Fibroblast of mammary gland (primary cell): ENCODE results near the gene MPST.

Source experiments
- DNase-seq: peaks from one replicate; pipeline ENCODE4 v3.0.0-alpha.2; 2010; ENCODE audit warnings: low read depth
- H3K4me3 ChIP-seq: 2 replicates; pipeline ENCODE4 v1.5.1; 2011; ENCODE audit warnings: low read depth, mild to moderate bottlenecking, low read length, moderate library complexity; ENCODE audit not compliant: control insufficient read depth
- TF ChIP-seq, protein P1 (sequence below): conservative IDR thresholded peaks from 2 replicates; pipeline ENCODE4 v1.5.1; 2011; ENCODE audit warnings: low read depth, low read length, inconsistent platforms; ENCODE audit not compliant: control insufficient read depth, insufficient read depth

Gene MPST

GRCh38 chr22:37032535-37033460, 13.3 kb downstream of the MPST start:
- TF ChIP-seq, protein P1, sequence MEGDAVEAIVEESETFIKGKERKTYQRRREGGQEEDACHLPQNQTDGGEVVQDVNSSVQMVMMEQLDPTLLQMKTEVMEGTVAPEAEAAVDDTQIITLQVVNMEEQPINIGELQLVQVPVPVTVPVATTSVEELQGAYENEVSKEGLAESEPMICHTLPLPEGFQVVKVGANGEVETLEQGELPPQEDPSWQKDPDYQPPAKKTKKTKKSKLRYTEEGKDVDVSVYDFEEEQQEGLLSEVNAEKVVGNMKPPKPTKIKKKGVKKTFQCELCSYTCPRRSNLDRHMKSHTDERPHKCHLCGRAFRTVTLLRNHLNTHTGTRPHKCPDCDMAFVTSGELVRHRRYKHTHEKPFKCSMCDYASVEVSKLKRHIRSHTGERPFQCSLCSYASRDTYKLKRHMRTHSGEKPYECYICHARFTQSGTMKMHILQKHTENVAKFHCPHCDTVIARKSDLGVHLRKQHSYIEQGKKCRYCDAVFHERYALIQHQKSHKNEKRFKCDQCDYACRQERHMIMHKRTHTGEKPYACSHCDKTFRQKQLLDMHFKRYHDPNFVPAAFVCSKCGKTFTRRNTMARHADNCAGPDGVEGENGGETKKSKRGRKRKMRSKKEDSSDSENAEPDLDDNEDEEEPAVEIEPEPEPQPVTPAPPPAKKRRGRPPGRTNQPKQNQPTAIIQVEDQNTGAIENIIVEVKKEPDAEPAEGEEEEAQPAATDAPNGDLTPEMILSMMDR, result no peak
- H3K4me3 ChIP-seq, result no peak overlapping the region
- DNase-seq, result peak; percentile 50

GRCh38 chr22:37033605-37034430, 14.3 kb downstream of the MPST start:
- no peak for DNase-seq
- TF ChIP-seq, protein P1, result no peak

GRCh38 chr22:37036655-37037377, 17.3 kb downstream of the MPST start:
- no peak for DNase-seq
- TF ChIP-seq, protein P1, result no peak
- H3K4me3 ChIP-seq, result no peak overlapping the region

More at GRCh38 chr22:37033605-37034430, 14.3 kb downstream of the MPST start:
- H3K4me3 ChIP-seq, result no peak overlapping the region

- no peak for DNase-seq
- H3K4me3 ChIP-seq, result no peak overlapping the region
- TF ChIP-seq, protein P1, result no peak
Observed at GRCh38 chr22:37037669-37038068, 18.1 kb downstream of the MPST start.

GRCh38 chr22:37039466-37039865, 19.9 kb downstream of the MPST start:
- no peak for DNase-seq
- TF ChIP-seq, protein P1, result no peak
- H3K4me3 ChIP-seq, result no peak overlapping the region

DNA sequence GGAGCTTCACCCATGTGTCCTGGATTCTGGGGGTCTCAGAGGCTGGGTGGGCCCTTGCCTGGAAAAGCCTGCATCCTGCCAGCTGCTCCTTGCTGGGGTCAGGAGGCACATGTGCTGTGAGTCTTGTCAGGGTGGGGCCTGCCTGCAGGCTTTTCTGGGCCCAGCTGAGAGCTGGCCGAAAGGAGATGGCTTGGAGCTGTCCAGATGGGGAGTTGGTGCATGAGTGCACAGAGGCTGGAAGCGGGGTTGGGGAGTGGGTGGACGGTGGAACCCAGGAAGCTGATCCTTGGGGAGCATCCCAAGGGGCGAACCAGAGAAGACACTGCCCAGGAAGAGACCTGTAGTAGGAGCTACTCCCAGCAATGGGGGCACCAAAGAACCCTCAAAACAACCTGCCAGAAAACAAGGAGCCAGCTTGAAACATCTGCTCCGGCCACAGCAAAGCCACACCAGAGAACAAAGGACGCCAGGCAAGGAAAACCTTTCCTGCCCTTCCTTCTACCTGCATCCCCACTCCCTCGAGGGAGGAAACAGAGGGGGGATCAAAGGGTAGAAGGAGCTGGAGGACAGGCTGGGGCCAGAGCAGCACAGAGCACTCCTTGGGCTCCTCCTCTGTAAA, 23.8 kb downstream of the MPST start:
- no peak for DNase-seq
- TF ChIP-seq, protein P1, result no peak
- H3K4me3 ChIP-seq, result no peak overlapping the region
